Measurements from ENCODE around the gene CACNA1H.
"Not testable (repeated sequence)": the region's sequence is repeated elsewhere in the genome, so short reads cannot be mapped to it uniquely, and the experiment has no call there.

The CACNA1H gene

DNA sequence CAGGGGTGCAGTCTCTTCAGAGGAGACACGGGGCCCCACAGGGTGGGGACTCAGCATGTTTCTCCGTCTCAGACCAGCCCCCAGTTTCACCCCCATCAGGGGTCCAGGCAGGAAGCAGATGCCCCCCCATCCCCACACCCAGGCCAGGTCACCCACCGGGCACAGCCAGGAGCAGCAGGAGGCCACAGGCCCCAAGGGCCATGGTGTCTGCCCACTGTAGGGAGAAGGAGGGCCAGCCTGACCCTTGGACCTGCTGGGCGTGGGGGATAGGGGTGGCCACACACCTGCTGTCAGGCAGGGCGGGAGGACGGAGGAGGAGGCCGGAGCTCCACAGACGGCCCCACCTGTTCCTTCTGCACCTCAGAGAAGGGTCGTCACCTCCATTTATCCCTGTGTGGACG lies 72.1 kb downstream of the CACNA1H start, which contains the start of gene TPSG1:
TPSG1 (minus strand) TSS at position 218 of the 401 bp plus-strand sequence; CDS start at position 202, 16 bp downstream.
- no peak for FAIRE-seq
- no peak for DNase-seq (ENCODE audit: insufficient read length, low spot score)
- TF ChIP-seq, protein P1, sequence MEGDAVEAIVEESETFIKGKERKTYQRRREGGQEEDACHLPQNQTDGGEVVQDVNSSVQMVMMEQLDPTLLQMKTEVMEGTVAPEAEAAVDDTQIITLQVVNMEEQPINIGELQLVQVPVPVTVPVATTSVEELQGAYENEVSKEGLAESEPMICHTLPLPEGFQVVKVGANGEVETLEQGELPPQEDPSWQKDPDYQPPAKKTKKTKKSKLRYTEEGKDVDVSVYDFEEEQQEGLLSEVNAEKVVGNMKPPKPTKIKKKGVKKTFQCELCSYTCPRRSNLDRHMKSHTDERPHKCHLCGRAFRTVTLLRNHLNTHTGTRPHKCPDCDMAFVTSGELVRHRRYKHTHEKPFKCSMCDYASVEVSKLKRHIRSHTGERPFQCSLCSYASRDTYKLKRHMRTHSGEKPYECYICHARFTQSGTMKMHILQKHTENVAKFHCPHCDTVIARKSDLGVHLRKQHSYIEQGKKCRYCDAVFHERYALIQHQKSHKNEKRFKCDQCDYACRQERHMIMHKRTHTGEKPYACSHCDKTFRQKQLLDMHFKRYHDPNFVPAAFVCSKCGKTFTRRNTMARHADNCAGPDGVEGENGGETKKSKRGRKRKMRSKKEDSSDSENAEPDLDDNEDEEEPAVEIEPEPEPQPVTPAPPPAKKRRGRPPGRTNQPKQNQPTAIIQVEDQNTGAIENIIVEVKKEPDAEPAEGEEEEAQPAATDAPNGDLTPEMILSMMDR (IDR thresholded peaks at IDR 0.05; ENCODE audit: insufficient read depth, missing control alignments) = no peak

DNA sequence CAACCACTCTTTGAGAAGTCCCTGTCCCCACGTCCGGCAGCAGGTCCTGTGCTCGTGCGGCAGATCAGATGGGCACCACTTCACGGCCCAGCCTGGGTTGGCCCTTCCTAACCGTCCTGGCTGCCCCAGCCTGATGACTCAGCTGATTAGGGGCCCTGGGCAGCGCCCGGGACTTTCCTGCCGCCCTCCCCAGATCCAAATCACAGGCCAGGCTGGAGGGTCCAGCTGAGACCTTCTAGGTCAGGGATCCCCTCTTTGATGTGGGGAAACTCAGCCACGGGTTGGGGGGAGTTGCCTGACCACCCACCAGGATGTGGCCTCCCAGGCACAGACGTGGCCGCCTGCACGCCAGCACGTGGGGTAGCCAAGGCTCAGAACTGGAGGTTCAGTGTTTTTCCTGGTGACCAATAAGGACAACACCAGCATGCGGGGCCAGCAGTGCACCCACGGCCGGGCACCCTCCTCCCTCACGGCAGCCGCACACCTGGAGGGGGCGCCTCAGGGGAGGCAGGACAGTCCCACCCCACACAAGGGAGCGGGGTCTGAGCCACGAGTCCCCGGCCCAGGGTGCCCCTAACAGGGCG lies 72.9 kb downstream of the CACNA1H start:
- not testable (repeated sequence) for DNase-seq (ENCODE audit: insufficient read length, low spot score); FAIRE-seq

DNA sequence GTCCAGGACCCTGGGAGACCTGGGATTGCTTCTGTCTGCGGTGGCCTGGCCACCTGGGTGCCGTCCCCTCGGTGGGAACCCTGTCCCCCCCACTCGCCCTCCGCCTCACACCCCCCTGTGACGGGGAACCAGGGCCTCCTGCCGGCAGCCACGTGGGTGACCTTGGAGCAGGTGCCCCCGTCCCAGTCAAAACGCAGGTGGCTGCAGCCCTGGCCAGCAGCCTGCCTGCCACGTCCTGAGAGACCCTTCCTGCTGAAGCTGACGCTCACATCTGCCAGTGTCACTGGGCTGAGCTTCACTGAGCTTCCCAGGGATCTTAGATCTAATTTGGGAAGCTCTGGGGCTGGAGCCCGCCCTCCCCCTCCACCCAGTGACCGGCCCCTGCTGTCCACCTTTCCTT lies 73.8 kb downstream of the CACNA1H start:
- not testable (repeated sequence) for DNase-seq (ENCODE audit: insufficient read length, low spot score); FAIRE-seq

DNA sequence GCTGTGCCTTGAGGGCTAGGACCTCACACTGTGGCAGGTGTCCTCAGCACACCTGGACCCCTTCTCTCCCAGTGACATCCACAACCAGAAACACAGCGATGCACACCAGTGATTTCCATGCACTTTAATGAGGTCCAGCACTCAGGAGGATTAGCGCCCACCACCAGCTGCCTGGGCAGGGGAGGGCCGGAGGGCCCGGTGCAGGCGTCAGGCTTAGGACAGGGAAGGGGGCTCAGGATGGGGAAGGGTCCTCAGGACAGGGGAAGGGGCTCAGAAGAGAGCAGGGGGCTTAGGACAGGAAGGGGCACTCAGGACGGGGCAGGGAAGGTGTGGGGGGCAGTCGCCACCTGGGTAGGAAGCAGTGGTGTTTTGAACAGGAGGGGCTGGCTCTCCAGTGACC lies 75.3 kb downstream of the CACNA1H start:
- DNase-seq (ENCODE audit: insufficient read length, low spot score); FAIRE-seq: not testable (repeated sequence)

DNA sequence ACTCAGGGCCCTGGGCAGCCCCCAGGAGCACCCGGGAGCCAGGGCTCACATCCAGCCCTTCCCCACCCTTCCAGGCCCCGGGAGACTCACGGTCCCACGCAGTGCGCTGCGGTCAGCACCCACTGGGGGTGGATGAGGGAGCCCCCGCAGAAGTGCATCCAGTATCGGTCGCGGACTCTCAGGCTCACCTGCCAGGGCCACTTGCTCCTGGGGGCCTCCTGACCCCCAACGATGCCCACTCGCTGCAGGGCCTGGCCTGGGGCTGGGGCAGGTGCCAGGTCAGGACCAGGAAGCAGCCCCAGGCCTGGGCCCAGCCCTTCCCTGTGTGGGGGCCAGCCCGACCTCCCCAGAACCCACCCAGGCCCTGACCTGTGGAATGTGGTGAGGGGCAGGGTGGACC lies 76.6 kb downstream of the CACNA1H start:
- DNase-seq (ENCODE audit: insufficient read length, low spot score); FAIRE-seq: not testable (repeated sequence)

DNA sequence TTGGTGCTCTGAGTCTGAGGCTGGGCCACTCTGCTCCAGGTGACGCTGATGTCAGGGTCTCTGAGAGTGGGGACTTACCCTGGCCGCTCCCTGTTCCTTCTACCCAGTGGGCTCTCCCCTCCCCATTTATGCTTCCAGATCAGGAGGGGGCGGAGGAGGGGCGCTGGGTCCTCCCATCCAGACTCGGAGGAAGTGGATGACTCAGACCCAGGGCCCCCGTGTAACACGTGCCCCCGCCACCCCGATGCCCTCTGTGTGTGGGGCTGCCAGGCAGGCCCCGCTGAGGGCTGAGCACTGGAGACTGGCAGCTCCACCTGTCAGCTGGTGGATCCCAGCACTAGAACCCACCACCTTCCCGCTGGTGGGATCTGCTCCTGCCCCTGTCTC lies 77.2 kb downstream of the CACNA1H start, which contains the start of gene TPSB2:
TPSB2 (minus strand) TSS at position 101 of the 387 bp plus-strand sequence. CDS start 233 bp downstream, outside the sequence.
- not testable (repeated sequence) for DNase-seq (ENCODE audit: insufficient read length, low spot score); FAIRE-seq

DNA sequence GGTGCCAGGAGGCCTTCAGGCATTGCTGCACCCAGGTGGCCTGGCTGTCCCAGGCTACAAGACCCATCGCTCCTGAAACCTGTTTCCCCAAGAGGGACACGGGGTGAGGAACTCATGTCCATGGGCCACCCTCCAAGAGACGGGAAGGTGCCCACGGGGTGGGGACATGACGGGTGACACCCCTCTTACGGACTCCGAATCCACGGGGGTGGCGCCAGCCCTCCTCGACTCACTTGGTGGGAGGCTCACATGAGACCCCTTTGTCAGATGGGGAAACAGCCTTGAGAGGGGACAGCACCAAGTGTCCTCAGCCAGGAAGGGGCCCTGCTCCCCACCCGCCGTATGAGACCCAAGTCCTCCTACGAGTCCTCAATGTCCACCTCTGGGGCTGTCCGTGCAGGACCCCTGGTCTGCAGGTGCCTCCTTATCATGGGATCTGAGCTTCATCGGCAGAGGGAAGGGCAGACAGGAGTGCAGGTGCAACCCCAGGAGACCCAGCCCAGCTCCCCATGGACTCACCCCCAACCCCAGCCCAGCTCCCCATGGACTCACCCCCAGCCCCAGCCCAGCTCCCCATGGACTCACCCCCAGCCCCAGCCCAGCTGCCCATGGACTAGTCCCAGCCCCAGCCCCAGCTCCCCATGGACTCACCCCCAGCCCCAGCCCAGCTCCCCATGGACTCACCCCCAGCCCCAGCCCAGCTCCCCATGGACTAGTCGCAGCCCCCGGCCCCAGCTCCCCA lies 77.7 kb downstream of the CACNA1H start:
- DNase-seq (ENCODE audit: insufficient read length, low spot score); FAIRE-seq: not testable (repeated sequence)

DNA sequence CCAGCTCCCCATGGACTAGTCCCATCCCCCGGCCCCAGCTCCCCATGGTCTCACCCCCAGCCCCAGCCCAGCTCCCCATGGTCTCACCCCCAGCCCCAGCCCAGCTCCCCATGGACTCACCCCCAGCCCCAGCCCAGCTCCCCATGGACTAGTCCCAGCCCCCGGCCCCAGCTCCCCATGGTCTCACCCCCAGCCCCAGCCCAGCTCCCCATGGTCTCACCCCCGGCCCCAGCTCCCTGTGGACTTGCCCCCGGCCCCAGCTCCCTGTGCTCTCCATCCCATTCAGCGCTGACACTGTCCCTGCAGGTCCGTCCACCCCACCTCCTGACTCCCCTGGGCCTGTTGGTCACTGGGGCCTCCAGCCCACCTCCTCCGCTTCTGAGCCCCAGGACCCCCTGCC lies 78.4 kb downstream of the CACNA1H start:
- FAIRE-seq = not testable (repeated sequence)

DNA sequence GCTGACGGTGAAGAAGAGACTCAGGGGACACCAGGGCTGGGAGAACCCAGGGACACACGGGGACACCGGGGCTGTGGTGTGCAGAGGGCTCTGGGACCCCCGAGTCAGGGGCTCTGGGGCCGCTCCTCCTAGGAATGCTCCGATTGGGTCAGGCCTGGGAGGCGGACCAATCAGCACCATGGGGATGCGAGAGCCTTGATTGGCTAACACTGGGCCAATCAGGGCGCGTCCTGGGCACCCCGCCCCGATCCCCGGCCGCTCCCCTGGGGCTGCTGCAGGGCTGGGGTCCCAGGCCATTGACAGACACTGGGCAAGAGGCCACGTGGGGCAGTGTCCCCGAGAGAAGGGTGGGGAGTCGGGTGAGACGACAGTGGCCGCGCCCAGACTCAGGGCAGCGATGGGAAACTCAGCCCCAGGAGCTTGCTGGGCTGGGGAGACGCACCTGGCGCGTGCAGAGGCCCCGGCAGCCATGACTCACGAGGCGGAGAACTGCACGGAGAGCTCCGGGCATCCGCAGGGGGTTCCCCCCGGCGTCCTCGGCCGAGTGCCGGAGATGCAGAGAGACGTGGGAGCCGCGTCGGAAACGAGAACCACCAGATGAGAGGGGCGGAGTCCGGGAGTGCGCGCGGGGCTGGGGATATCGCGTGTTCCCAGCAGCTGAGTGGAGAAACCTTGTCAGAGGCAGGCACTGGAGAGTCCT lies 79.3 kb downstream of the CACNA1H start:
- not testable (repeated sequence) for FAIRE-seq; DNase-seq (ENCODE audit: insufficient read length, low spot score)

More for the DNA sequence above, 78.4 kb downstream of the CACNA1H start:
- DNase-seq (ENCODE audit: insufficient read length, low spot score) = not testable (repeated sequence)

DNA sequence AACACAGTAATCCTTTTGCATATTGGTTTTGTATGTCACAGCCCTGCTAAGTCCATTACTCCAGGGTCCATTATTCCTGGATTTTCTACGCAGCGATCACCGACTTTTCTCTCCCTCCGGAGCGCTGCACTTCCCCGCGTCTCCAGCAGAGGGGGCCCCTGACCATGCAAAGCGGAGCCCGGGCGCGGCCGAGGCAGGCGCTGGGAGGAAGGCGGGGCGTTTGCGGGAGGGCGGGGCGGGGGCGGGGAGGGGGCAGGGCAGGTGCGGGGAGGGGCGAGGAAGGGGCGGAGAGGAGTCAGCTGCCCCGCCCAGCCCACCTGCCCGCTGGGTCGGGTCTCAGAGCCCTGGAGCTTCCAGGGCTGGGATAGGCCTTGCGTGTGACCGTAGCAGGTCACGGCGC lies 83.8 kb downstream of the CACNA1H start:
- not testable (repeated sequence) for DNase-seq (ENCODE audit: insufficient read length, low spot score)
- FAIRE-seq = peak; percentile 38

DNA sequence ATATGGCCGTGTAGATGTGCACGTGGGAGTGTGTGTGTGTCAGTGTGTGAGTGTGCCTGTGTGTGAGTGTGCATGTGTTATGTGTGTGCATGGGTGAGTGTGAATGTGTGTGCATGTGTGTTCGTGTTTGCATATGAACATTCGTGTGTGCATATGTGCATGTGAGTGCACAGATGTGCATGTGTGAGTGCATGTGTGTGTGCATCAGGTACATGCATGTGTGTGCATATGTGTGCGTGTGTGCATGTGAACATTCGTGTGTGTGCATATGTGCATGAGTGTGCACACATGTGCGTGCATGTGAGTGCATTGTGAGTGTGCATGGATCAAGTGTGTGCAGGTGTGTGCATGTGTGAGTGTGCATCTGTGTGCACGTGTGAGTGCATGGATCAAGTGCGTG lies 85.1 kb downstream of the CACNA1H start:
- TF ChIP-seq, protein P1 (IDR thresholded peaks at IDR 0.05; ENCODE audit: insufficient read depth, missing control alignments) = no peak
- FAIRE-seq = no peak
- no peak for DNase-seq (ENCODE audit: insufficient read length, low spot score)

DNA sequence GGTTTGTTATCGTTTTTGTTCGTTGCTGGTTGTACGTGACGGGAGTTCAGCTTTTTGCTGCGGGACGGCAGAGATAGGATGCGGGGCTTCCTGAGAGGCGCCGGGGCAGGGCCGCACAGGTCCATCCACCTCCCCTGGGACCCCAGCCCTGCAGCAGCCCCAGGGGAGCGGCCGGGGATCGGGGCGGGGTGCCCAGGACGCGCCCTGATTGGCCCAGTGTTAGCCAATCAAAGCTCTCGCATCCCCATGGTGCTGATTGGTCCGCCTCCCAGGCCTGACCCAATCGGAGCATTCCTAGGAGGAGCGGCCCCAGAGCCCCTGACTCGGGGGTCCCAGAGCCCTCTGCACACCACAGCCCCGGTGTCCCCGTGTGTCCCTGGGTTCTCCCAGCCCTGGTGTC lies 86.0 kb downstream of the CACNA1H start:
- FAIRE-seq; DNase-seq (ENCODE audit: insufficient read length, low spot score): not testable (repeated sequence)

DNA sequence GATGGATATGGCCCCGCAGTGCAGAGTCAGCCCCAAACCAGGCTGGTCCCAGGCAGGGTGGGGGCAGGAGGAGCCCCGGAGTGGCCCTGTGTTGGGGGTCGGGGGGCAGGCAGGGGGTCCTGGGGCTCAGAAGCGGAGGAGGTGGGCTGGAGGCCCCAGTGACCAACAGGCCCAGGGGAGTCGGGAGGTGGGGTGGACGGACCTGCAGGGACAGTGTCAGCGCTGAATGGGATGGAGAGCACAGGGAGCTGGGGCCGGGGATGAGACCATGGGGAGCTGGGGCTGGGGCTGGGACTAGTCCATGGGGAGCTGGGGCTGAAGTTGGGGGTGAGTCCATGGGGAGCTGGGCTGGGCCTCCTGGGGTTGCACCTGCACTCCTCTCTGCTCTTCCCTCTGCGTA lies 86.7 kb downstream of the CACNA1H start:
- FAIRE-seq; DNase-seq (ENCODE audit: insufficient read length, low spot score): not testable (repeated sequence)

DNA sequence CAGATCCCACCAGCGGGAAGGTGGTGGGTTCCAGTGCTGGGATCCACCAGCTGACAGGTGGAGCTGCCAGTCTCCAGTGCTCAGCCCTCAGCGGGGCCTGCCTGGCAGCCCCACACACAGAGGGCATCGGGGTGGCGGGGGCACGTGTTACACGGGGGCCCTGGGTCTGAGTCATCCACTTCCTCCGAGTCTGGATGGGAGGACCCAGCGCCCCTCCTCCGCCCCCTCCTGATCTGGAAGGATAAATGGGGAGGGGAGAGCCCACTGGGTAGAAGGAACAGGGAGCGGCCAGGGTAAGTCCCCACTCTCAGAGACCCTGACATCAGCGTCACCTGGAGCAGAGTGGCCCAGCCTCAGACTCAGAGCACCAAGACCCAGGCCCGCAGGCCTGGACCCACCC lies 87.5 kb downstream of the CACNA1H start, which contains the start of gene TPSAB1:
TPSAB1 (plus strand) TSS at position 270 of the 400 bp plus-strand sequence. CDS start 234 bp downstream, outside the sequence.
- DNase-seq (ENCODE audit: insufficient read length, low spot score); FAIRE-seq: not testable (repeated sequence)

DNA sequence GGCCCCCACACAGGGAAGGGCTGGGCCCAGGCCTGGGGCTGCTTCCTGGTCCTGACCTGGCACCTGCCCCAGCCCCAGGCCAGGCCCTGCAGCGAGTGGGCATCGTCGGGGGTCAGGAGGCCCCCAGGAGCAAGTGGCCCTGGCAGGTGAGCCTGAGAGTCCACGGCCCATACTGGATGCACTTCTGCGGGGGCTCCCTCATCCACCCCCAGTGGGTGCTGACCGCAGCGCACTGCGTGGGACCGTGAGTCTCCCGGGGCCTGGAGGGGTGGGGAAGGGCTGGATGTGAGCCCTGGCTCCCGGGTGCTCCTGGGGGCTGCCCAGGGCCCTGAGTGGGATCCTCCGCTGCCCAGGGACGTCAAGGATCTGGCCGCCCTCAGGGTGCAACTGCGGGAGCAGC lies 88.2 kb downstream of the CACNA1H start:
- not testable (repeated sequence) for FAIRE-seq; DNase-seq (ENCODE audit: insufficient read length, low spot score)

DNA sequence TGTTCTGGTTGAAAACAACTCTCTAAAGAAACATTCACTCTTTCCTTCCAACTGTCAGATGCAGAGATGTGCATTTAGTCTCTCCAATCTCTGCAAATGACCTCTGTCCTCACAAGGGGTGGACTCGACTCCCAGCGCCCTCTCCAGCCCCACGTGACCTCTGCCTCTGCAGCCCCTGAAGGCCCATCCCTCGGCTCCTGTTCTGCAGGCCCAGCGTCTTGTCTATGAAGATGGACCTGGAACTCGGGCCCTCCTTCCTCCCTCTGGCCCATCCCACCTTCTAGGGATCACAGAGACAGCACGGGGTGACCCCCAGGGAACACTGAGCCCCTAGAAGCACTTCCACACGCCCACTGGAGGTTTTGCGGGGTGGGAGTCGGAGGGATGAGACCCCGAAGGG lies 90.5 kb downstream of the CACNA1H start:
- not testable (repeated sequence) for FAIRE-seq; DNase-seq (ENCODE audit: insufficient read length, low spot score)

Data from D721Med (cell line).